ENCODE data around the gene COL25A1.

Gene COL25A1

DNA sequence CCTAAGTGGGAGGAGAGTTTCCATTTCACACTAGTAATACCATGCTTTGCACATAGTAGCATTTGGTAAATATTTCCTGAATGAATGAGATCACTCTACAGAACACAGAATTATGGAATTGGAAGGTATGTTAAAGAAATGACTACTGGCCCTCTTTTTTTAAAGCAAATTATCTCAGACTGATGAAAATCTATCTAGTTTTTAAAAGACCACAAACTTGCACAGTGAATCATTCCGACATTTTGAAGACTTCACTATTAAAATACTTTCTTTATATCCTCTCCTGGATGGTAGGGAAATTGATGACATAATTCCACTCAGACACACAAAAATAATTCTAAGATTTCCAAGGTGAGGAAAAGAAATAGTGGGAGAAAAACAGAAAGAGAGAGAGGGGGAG, 471.2 kb downstream of the COL25A1 start:
- DNase-seq: no peak
- in situ Hi-C loops (cut with MboI; ENCODE audit: low pct_unique_long_range_greater_than_20kb, low sequenced_read_pairs): loop anchor here (25.0 kb wide), 1 partner anchor 481 kb away; the partner anchor contains the start of gene COL25A1

DNA sequence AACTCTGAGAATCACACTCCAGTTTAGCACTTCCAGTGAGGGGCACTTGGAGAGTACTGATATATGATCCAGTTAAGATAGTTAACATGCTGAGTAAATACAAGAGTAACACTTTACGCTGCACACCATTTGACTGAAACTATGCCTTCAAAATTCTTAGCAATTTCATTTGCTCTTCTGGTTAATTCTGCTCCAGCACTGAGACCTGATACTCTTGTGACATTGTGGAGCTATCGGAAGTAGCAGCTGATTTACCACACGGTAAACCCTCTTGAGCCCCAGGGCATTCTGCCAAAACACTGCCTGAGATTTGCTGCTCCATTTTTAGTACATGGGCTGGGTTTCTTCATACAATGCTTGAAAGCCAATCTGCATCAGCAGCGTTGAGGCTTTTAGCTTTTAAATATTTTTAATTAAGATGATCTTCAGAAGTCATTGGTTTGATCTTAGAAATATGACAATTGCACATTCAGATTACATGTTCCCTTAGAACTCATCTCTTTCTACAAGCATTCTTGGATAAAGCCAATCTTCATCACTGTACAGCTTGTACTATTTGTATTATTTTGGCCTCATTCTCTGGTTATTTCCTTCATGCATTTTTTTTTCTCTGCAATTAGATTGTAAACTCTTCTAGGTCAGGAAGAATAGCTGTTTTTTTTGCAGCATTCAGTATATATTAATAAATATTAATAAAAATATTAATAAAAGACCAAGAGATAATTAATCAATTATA, 471.8 kb downstream of the COL25A1 start:
- peak; percentile 66 for DNase-seq
- in situ Hi-C loops (cut with MboI; ENCODE audit: low pct_unique_long_range_greater_than_20kb, low sequenced_read_pairs): loop anchor here (25.0 kb wide), 1 partner anchor 482 kb away; the partner anchor contains the start of gene COL25A1

DNA sequence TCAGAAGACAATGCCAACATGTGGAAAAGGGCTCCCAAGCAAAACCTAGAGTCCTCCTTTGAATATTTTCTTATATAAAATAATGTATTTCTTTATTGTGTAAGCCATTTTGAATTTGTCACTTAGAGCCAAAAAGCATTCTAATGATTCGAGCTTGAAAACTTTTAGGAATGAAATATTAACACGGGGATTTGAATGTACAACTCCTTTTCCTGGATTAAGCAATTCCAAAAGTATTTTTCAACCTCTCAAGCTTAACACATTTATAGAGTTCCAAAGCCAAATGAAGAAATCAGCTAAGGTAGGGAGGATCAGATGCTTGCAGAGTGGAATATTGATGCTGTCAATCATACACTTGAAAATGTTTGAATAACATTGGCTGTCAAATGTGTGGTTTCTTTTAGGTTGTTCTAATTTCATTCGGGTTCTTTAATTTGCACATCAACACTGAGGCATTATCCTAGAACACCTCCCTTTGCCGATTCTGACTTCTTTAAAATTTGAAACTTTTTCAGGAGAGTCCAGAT, 472.4 kb downstream of the COL25A1 start:
- DNase-seq: no peak
- in situ Hi-C loops (cut with MboI; ENCODE audit: low pct_unique_long_range_greater_than_20kb, low sequenced_read_pairs): loop anchor here (25.0 kb wide), 1 partner anchor 482 kb away; the partner anchor contains the start of gene COL25A1

DNA sequence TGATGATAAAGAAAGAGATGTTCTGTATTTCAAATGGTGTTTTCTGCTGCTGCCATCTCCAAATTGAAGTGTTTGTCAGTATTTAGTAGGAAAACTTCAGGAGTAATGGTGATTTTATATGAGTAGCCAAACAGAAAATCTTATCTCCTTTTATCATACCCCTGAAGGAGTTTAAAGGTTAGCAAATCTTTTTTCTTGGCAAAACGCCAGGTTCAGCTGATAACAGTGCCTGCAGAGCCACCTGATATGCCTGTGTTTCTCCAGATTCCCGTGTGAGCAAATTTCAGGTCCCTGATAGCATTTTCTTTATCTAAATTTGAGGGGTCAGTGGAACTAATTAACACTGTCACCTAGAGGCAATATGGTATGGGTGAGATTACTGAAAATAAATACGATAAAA, 473.8 kb downstream of the COL25A1 start:
- DNase-seq: no peak
- in situ Hi-C loops (cut with MboI; ENCODE audit: low pct_unique_long_range_greater_than_20kb, low sequenced_read_pairs): loop anchor here (25.0 kb wide), 1 partner anchor 484 kb away; the partner anchor contains the start of gene COL25A1

DNA sequence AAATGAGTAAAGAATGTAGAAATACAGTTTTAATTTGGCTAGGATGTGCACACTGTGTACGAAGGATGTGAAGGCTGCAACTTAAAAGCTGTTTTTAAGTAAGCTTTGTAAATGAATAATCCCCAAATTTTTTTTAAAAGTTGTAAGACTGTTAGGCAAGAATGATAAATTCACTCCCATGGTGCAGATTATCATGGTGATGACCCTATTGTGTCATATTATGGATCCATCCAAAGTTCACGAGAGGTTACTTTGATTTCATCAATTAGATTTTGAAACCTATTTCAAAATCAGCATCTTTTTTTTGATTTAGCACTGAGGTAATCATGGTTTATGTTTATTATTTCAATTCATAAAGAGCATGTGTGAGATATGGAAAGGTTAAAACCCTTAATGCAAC, 476.7 kb downstream of the COL25A1 start:
- in situ Hi-C loops (cut with MboI; ENCODE audit: low pct_unique_long_range_greater_than_20kb, low sequenced_read_pairs): loop anchor here (25.0 kb wide), 1 partner anchor 487 kb away; the partner anchor contains the start of gene COL25A1
- no peak for DNase-seq

DNA sequence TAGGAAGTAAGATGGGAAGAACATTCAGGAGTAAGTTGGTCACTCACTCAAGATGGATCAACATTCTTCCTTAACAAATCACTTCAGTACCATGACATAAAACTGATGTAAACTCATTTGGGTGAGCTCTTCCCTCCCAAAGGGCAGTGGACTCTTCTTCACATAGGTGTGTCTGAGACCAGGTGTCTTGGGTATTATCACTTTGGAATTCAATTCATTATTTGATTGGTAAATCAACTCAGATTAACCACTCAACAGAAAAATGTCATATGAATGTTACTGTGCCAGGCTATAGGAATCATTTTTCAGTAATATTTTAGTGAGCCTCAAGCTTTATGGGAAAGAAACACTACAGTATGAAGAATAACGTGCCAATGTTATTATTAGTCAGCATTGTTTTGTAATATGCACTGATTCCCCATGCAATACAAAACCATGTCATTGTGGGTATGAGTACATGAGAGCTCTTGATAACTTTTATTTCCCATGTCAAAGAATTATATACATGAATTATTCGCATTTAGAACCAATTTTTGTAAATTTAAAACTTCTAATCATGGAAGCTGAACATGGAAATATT, 481.0 kb downstream of the COL25A1 start:
- in situ Hi-C loops (cut with MboI; ENCODE audit: low pct_unique_long_range_greater_than_20kb, low sequenced_read_pairs): no loop called here

DNA sequence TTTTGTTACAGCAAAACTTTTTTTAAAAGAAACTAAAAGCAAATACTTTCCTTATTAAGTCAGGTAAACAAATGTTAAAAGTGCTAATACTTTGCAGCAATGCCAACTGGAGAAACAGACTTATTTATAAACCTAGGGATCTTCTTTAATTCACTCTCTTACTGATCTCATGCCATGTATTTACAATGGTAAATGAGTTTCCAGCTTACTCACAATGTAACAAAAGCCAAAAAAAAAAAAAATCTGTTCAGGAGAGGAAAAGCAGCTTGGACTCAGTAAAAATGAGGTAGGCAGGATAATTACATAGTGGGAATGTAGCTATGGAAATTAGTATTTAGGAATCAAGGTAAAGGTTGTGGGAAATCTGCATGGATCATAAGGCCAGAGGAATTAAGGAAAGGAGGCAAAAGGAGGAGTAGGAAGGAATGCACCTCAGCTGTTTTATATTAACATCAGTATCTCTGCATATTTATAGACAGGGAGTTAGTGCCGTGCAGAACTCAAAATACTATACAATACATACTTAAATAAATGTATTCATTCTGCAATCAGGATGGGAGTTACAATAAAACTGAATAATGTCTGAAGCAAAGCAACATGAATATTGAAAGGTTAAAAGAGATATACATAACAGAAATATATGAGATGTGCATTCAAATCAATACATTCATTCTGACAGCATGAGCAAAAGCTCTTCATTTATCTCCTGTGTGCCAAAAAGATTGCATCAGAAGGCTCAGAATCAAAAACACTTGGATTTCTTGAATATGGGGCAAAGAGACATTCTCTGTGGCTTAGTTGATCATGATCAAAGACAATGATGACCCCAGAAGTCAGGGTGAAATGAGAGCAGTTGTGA, 481.7 kb downstream of the COL25A1 start:
- no peak for DNase-seq
- in situ Hi-C loops (cut with MboI; ENCODE audit: low pct_unique_long_range_greater_than_20kb, low sequenced_read_pairs): no loop called here

More for the DNA sequence above, 481.0 kb downstream of the COL25A1 start:
- DNase-seq: no peak

DNA sequence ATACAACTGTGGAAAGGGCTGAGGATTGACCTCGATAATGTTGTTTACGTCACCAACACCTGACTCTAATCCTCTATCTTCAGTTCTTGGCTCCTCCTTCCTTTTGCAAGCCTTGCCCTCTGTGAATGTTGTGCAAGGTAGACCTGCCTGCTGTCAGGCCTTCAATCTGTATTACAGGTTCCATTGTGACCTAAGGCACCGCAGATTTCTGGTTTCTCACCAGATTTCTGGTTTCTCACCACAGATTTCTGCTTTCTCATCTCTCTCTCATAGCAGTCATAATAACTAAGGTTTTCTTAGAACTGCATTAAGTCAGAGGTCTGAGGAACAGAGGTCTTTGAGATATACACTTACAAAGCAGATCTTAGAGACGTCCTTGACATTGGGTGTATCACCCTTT, 488.1 kb downstream of the COL25A1 start:
- no peak for DNase-seq
- in situ Hi-C loops (cut with MboI; ENCODE audit: low pct_unique_long_range_greater_than_20kb, low sequenced_read_pairs): no loop called here

DNA sequence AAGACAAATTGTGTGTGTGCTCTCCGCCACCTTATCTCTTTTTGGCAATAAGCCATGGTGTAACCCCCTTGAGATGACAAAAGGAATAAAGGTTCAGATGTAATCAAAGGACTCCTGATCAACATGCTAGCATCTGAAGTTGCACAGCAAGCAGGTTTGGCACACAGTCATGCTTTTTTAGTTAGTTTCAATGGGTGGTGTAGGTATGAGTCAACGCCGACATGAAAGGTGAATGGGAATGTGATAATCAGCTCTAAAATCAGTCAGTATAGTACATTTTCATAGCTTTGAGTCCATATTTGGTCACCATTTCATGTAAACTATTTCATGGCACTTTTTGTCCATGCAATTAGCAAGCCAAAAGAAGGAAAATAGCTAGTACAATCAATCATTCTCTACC, 489.2 kb downstream of the COL25A1 start:
- DNase-seq: no peak
- in situ Hi-C loops (cut with MboI; ENCODE audit: low pct_unique_long_range_greater_than_20kb, low sequenced_read_pairs): no loop called here

DNA sequence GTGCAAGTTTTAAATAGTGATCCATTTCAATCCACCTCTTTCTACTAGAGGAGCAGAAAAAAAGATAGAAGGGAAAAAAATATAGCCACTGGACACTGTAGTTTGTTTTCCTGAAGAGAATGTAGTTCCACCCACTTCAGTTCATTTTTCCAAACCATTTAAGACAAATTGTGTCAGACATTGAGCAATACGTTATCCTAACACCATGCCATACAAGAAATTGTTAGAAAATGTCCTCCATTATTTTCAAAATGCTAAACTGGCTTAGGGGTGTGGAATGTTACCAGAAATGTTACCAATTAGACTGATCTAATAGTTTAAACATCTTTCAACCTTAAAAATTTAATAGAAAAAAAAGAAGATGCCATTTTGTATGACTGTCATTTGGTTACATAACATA, 491.0 kb downstream of the COL25A1 start:
- no peak for DNase-seq

DNA sequence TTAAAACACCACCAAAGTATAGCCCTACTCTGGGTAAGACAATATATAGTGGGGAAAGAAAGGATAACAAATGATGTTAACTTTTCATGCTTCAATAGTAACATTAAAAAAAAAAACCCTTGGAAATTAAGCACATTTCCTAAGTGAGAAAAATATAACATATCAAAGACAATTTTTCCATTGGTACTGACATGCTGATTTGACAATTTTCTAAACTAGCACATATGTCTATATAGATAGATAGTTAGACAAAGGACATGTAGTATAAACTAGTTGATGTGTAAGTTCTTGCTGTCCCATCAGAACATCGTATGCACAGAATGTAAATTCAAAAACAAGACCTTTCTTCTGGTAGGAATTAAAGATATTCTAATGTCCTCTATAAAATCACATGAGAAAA, 492.4 kb downstream of the COL25A1 start:
- in situ Hi-C loops (cut with MboI; ENCODE audit: low pct_unique_long_range_greater_than_20kb, low sequenced_read_pairs): no loop called here

More for the DNA sequence above, 491.0 kb downstream of the COL25A1 start:
- in situ Hi-C loops (cut with MboI; ENCODE audit: low pct_unique_long_range_greater_than_20kb, low sequenced_read_pairs): no loop called here

DNA sequence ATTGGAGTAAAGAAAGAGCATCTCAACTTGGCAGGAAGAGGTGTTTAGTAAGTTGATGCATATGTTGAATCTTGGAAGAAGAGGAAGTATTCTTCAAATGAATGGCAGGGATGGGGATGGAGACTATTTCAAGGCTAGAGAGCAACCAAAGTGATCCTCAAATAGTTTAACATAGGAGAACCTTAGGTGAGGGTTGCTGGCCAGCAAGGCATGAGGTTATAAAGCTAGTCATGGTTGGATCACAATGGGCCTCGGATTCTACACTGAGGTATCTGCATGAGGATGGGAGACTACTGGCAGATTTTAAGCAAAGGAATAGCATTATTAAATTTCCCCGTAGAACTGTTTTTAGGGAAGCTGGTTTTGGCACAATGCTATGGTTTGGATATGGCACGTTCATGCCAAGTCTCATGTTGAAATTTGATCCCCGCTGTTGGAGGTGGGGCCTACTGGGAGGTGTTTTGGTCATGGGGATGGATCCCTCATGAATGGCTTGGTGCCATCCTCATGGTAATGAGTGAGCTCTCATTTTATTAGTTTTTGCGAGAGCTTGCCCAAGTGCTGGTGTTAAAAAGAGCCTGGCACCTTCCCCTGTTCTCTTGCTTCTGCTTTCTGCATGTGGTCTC, 497.7 kb downstream of the COL25A1 start:
- in situ Hi-C loops (cut with MboI; ENCODE audit: low pct_unique_long_range_greater_than_20kb, low sequenced_read_pairs): no loop called here
- no peak for DNase-seq

More for the DNA sequence above, 492.4 kb downstream of the COL25A1 start:
- DNase-seq: no peak

DNA sequence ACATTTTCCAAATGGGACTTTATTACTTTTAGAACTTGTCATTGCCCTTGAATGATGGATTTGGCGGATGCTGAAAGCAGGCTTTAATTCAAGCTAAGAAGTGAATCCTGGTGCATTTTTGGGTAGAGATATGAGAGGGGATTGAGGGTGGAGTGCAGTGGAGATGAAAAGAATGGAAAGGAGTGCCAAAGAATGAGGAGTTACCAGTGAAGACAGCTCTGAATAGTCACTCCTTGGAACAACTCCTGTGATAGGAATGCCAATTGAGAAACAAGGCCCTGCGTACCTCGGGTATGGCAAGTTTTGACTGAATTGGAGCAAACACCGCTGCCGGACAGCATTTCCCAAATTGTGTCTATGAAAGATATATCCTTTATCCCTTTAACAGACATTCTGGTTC, 503.2 kb downstream of the COL25A1 start:
- DNase-seq: no peak
- in situ Hi-C loops (cut with MboI; ENCODE audit: low pct_unique_long_range_greater_than_20kb, low sequenced_read_pairs): no loop called here

DNA sequence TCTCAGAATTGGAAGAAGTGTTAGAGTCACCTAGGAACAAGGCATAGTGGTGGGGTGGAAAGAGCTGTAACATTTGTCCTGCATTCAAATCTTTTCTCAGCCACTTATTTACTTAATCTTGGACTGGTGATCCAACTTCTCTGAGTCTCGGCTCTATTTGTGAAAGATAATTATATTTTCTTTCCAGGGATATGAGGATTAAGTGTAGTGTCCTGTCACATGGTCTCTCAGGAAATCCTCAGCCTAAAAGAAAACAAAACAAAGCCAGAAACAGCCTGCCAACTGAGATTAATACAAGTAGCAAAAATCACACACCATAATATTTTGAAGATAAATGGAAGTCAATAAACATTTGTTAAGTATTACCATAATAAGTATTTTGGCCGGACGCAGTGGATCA, 506.3 kb downstream of the COL25A1 start:
- in situ Hi-C loops (cut with MboI; ENCODE audit: low pct_unique_long_range_greater_than_20kb, low sequenced_read_pairs): no loop called here

DNA sequence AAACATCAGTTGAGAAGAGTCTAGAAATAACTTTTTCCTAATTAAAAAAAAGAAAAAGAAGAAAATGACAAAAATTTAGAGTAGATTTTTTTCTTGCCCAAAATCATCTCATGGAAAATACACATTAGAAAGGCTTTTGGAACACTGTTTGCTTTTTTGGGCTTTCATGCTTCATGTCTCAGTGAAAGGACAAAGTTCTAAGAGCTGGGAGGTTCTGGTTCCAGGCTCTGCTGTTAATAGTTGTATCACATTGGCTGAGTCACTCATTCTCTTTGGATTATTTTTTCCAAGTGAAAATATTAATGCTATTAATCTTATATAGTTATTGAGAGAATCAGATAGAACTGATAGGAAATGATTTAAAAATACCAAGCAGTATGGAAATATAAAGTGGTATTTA, 506.7 kb downstream of the COL25A1 start:
- DNase-seq: no peak
- in situ Hi-C loops (cut with MboI; ENCODE audit: low pct_unique_long_range_greater_than_20kb, low sequenced_read_pairs): no loop called here

More for the DNA sequence above, 506.3 kb downstream of the COL25A1 start:
- DNase-seq: no peak

DNA sequence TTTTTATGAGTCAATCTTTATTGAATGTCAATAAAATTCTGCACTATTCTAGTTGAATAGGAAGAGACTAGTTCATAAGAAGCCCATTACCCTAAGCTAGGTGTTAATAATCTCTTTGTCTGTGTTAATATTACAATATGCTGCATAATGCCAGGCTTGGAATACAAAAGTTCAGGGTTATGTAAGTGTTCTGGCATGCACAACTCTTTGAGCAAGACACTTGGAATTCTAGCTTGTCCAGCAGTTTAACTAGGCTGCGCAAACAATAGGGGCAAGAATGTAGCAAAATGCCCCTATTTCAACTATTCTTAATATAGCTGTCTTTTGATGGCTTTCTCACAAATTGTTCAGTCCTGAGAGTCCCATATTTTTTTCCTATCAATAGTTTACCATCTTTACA, 508.3 kb downstream of the COL25A1 start:
- in situ Hi-C loops (cut with MboI; ENCODE audit: low pct_unique_long_range_greater_than_20kb, low sequenced_read_pairs): no loop called here
- DNase-seq: no peak

DNA sequence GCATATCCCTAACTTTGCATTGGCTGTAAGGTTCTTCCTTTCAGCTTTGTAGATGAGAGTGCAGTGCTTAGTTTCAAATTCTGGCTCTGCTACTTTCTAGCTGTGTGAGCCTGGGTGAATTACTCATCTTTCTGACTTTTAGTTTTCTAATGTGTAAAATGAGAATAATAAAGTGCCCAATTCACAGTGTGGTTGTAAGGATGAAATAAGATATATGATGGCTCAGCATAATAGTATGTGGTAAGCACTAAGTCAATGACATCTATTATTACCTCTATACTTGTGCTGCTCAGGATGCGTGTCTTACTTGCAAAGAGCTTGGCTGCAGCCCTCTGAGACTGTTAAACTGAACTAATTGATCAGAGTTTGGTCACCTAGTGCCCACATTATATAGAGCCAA, 509.0 kb downstream of the COL25A1 start:
- in situ Hi-C loops (cut with MboI; ENCODE audit: low pct_unique_long_range_greater_than_20kb, low sequenced_read_pairs): no loop called here
- DNase-seq: no peak

DNA sequence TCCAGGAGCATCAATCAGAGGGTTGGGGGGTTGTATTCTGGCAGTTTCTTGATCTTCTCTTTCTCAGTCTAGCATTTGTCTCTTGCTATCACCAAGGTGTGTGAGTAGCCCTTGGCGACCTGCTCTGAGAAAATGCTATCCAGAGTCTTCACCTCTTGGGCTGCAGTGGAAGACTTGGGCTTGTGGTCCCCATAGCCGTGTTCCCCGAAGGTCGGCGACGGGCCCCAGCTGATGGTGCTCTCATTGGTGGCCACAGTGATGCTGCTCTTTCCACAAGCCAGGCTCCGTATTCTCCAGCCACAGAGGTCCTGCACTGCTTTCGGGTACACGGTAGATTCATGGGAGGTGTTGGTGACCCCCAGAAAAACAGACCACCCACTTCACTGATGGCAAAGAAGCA, 513.7 kb downstream of the COL25A1 start:
- DNase-seq: no peak
- in situ Hi-C loops (cut with MboI; ENCODE audit: low pct_unique_long_range_greater_than_20kb, low sequenced_read_pairs): no loop called here

DNA sequence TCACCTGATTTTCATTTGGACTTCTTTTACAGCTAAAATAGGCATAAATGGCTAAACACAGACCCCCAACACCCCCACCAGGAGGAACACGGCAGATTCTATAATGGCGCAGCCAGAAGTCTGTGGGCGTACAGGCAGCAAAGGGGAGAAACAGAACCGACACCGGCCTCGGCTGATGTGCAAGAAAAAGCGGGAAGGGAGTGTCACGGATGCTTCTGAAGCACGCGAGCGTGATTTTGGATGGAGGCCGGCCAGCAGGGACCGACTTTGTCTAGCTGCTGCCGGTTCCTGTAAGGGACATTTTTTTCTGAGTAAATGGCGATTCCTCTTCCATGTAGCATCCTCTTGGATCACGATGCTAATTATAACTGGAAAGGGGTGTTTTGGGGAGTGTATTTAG, 514.7 kb downstream of the COL25A1 start:
- no peak for DNase-seq
- in situ Hi-C loops (cut with MboI; ENCODE audit: low pct_unique_long_range_greater_than_20kb, low sequenced_read_pairs): no loop called here

Data from KBM-7 (cell line).